Esophagus muscularis mucosa (tissue), 4 donors: ENCODE measurements around the gene THBS3. TPM values are rescaled to one million over a fixed set of nuclear protein-coding genes. Genes with fewer than 3 reads are reported as not detected.
"Not testable (repeated sequence)": the region's sequence is repeated elsewhere in the genome, so short reads cannot be mapped to it uniquely, and the experiment has no call there.

ENCODE experiments used
- DNase-seq: peaks from one replicate; pipeline ENCODE4 v3.0.0-alpha.2; 2017; ENCODE audit errors: extremely low spot score
- H3K27ac ChIP-seq, 4 donors: fragments of 200-600 bp; sonication (generic); replicated peaks in 1 of 4; 1 replicate in 3 of 4; 2 replicates in 1 of 4; pipeline ENCODE4 v1.5.1; 2016 to 2019; ENCODE audit warnings: mild to moderate bottlenecking in 1 of 4
- H3K27me3 ChIP-seq, 4 donors: fragments of 200-600 bp; sonication (generic); one replicate each; pipeline versions ENCODE4 v1.5.1 to v1.6.0; 2016 to 2019
- H3K36me3 ChIP-seq, 4 donors: fragments of 200-600 bp; sonication (generic); one replicate each; pipeline ENCODE4 v1.5.1; 2016 to 2019
- H3K4me1 ChIP-seq, 4 donors: fragments of 200-600 bp; sonication (generic); one replicate each; pipeline ENCODE4 v1.5.1; 2016 to 2019
- H3K4me3 ChIP-seq, 4 donors: fragments of 200-600 bp; sonication (generic); 1 replicate in 2 of 4; 2 replicates in 2 of 4; pipeline ENCODE4 v1.5.1; 2016 to 2019; ENCODE audit warnings: mild to moderate bottlenecking in 4 of 4, moderate library complexity in 1 of 4
- H3K9me3 ChIP-seq, 4 donors: fragments of 200-600 bp; sonication (generic); 1 replicate in 3 of 4; 2 replicates in 1 of 4; pipeline ENCODE4 v1.5.1; 2016 to 2019
- EP300 ChIP-seq: sonication (generic); formaldehyde crosslinking; IDR thresholded peaks from one replicate; pipeline ENCODE4 v1.6.1; 2017; ENCODE audit warnings: antibody characterized with exemption
- POLR2A ChIP-seq: fragments of 450-650 bp; IDR thresholded peaks from one replicate; pipeline ENCODE4 v1.6.1; 2017; ENCODE audit warnings: antibody characterized with exemption, moderate library complexity, mild to moderate bottlenecking, low read depth
- POLR2AphosphoS5 ChIP-seq, 2 donors: sonication (generic); formaldehyde crosslinking; IDR thresholded peaks; one replicate each; pipeline ENCODE4 v1.6.1; 2017; ENCODE audit warnings: antibody characterized with exemption in 2 of 2
- WGBS: methylation state at CpG from one replicate; pipeline ENCODE4 v1.1.5; 2018; 5-methylcytosine and 5-hydroxymethylcytosine counted together
- intact Hi-C: fragments of 100-400 bp; cut with DNase I; formaldehyde crosslinking; loops from one replicate; pipeline ENCODE4 v1.15.1; 2023
- total RNA-seq, 4 donors: library from RNA; depleted of rRNA; stranded (reverse); fragments of >200 nt; gene quantifications; one replicate each; pipeline versions ENCODE4 v1.1.0 to v1.2.1, GENCODE V29; 2016
- TF ChIP-seq, protein P1 (sequence below), 3 experiments: fragments of 200-600 bp in 2 of 3; fragments of 450-650 bp in 1 of 3; sonication (generic) in 2 of 3; IDR thresholded peaks; one replicate each; pipeline ENCODE4 v1.5.1; 2017 to 2019; ENCODE audit warnings: antibody characterized with exemption in 3 of 3, mild to moderate bottlenecking in 2 of 3, moderate library complexity in 1 of 3

THBS3 gene
- total RNA-seq, 4 donors from 2014 or later, result 16.2 to 37.4 (median 23.4) TPM

DNA sequence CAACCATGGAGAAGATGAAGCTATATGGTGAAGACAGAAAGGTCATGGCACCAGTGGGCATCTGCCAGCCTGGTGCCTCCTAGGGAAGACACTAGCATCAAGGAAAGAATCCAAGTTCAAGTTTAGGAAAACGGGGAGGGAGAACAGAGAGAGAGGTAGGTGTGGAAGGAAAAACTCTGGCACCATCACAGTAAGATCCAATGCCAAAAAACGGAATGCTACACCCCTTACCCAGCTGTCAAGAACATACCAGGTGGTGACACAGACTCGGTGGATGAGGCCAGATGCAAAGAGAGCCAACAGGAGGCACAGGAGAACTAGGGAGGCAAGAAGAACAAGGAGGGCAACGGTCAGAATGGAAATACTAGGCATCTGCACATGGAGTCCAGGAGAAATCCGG is 38.2 kb downstream of the THBS3 start:
- Histone ChIP-seq H3K4me1 (peaks cover 37 to 54% (median 53%) of the 10 kb centered on the region in 4 donors), H3K27ac (no peak overlapping the region), H3K9me3 (no peaks in the 10 kb centered on the region), H3K27me3 (peaks cover 0 to 11% (median 10%) of the 10 kb centered on the region in 4 donors), H3K36me3 (peaks cover 0 to 26% (median 23%) of the 10 kb centered on the region in 4 donors), H3K4me3 (no peak overlapping the region)
- peak; percentile 39 for DNase-seq
- 77% methylated on average over 5 of the region's 5 CpGs for WGBS
- intact Hi-C loops, result no loop called here
- TF ChIP-seq, protein P1, sequence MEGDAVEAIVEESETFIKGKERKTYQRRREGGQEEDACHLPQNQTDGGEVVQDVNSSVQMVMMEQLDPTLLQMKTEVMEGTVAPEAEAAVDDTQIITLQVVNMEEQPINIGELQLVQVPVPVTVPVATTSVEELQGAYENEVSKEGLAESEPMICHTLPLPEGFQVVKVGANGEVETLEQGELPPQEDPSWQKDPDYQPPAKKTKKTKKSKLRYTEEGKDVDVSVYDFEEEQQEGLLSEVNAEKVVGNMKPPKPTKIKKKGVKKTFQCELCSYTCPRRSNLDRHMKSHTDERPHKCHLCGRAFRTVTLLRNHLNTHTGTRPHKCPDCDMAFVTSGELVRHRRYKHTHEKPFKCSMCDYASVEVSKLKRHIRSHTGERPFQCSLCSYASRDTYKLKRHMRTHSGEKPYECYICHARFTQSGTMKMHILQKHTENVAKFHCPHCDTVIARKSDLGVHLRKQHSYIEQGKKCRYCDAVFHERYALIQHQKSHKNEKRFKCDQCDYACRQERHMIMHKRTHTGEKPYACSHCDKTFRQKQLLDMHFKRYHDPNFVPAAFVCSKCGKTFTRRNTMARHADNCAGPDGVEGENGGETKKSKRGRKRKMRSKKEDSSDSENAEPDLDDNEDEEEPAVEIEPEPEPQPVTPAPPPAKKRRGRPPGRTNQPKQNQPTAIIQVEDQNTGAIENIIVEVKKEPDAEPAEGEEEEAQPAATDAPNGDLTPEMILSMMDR (IDR thresholded peaks at IDR 0.05), result no peak
- TF ChIP-seq EP300 (no peak), POLR2AphosphoS5 (IDR thresholded peaks at IDR 0.05) (no peak), POLR2A (no peak)

DNA sequence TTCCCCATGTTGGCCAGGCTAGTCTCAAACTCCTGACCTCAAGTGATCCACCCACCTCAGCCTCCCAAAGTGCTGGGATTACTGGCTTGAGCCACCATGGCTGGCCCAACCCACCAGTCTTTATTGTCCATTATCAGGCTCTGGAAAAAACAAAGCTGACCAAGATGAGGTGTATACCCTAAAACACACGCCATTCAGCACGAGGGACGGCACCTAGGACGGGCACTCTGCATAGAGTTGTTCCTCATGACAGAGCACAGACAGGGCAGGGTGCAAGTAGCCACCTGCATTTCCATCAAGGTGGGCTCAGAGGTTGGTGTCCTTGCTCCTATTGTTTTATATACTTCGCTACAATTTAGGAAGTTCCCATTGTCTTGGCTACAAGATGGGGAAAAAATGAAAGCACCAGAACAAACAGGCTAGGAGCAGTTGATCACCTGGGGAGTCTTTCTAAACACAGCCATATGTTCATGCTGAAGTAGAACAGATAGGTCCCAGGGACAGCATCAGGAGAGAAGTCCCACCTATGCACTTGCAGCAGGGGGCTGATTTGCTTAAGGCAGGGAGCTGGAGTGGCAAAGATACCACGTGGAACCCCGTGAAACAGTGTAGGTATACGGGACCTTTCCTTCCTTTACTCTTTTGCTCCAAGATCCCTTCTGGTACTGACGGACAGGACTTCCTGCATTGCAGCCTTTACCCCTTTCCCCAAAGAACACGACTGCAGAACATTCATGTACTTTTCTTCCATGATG is 39.1 kb downstream of the THBS3 start:
- H3K27ac ChIP-seq, result peak overlapping the region in 1 of 4 donors; percentile 66
- 89% methylated on average over 10 of the region's 10 CpGs for WGBS
- H3K4me1 ChIP-seq, result peaks cover 28 to 45% (median 44%) of the 10 kb centered on the region in 4 donors
- peaks cover 0 to 1% (median 1%) of the 10 kb centered on the region in 4 donors for H3K27me3 ChIP-seq
- TF ChIP-seq, protein P1 (IDR thresholded peaks at IDR 0.05), result no peak
- no peak for TF ChIP-seq POLR2AphosphoS5 (IDR thresholded peaks at IDR 0.05)
- TF ChIP-seq EP300, result no peak
- peak; percentile 60 for DNase-seq
- no peak overlapping the region for H3K4me3 ChIP-seq
- H3K36me3 ChIP-seq, result peaks cover 0 to 26% (median 23%) of the 10 kb centered on the region in 4 donors
- no peaks in the 10 kb centered on the region for H3K9me3 ChIP-seq
- intact Hi-C loops, result loop anchor here (1.0 kb wide), 1 partner anchor 75 kb away; no protein-coding TSS in a partner anchor

DNA sequence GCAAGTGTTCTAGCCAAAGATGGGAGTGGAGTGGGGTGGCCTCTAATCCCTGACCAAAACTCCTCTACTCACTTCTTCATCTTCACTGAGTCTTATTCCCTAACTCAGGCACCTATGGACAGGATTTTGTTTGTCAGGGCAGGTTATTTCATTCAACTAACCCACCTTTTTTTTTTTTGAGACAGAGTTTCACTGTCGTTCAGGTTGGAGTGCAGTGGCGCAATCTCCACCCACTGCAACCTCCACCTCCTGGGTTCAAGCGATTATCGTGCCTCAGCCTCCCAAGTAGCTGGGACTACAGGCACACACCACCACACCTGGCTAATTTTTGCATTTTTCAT is 39.6 kb downstream of the THBS3 start:
- not testable (repeated sequence) for H3K27me3 ChIP-seq, H3K9me3 ChIP-seq, DNase-seq
- peak overlapping the region in 1 of 4 donors; percentile 14 for H3K4me3 ChIP-seq
- 30% methylated on average over 4 of the region's 4 CpGs for WGBS
- H3K36me3 ChIP-seq, result peaks cover 0 to 26% (median 23%) of the 10 kb centered on the region in 4 donors
- intact Hi-C loops, result loop anchor here (1.0 kb wide), 1 partner anchor 75 kb away; no protein-coding TSS in a partner anchor
- peaks cover 24 to 40% (median 39%) of the 10 kb centered on the region in 4 donors for H3K4me1 ChIP-seq
- H3K27ac ChIP-seq, result peak overlapping the region; percentile 29 to 66 (median 49)

DNA sequence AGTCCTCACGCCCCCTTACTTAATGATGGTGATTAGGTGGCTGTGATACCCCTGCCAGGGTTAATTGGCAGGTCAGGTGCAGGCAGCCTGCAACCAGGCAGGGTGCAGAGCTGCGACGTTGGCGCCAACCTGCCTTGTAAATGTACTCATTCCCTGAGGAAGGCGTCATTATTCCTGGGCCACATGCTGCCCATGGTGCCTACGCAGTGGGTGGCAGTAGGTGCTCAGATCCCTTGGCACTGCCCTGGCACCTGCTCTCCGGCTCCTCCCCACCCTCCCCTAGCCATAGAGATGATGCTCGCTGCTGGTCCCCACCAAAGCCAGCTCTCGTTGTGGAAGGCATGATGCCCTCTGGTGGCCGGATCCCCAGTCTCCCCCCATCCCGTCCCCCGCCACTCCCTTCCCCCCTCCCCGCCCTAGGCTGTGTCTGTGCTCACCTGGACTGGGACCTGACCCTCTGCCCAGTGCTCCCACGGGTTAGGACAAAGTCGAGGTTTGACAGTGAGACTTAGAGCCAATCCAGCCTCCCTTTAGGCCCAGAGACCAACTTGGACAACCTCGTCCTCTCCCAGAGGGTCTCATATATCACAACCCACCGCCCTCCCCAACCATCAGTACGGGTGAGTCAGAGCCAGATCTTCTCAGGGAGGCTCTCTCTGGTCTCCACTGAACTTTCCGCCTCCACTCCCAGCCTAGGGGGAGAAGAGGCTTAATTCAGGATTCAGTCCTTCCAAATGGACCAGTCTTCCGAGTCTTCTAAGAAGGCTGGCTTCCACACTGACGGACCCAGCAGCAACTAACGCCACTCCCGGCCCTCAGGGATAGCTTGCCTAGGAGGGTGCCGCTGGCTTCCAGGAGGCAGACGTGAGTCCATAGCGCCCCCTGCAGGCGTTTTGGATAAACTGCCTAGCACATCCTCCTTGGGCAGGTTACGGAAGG is 40.3 kb downstream of the THBS3 start:
- TF ChIP-seq, protein P1 (IDR thresholded peaks at IDR 0.05), result peak; percentile 85 to 95 (median 89)
- TF ChIP-seq POLR2A (no peak), POLR2AphosphoS5 (IDR thresholded peaks at IDR 0.05) (peak; percentile 6 to 59), EP300 (no peak)
- peak; percentile 95 for DNase-seq
- H3K27ac ChIP-seq, result peak overlapping the region; percentile 29 to 66 (median 49)
- intact Hi-C loops, result loop anchor here (1.0 kb wide), 1 partner anchor 74 kb away; no protein-coding TSS in a partner anchor
- H3K36me3 ChIP-seq, result peaks cover 0 to 26% (median 23%) of the 10 kb centered on the region in 4 donors
- no peaks in the 10 kb centered on the region for H3K27me3 ChIP-seq
- no peaks in the 10 kb centered on the region for H3K9me3 ChIP-seq
- peaks cover 22 to 38% (median 36%) of the 10 kb centered on the region in 4 donors for H3K4me1 ChIP-seq
- peak overlapping the region; percentile 10 to 42 (median 20) for H3K4me3 ChIP-seq
- 14% methylated on average over 10 of the region's 28 CpGs for WGBS
